Ammon's horn (tissue), 1 donor: ENCODE measurements around the gene BMI1.
"Not testable (repeated sequence)": the region's sequence is repeated elsewhere in the genome, so short reads cannot be mapped to it uniquely, and the experiment has no call there.

ENCODE experiments used
- DNase-seq: peaks from one replicate; pipeline ENCODE4 v3.0.0-alpha.2; 2016; ENCODE audit warnings: low spot score

The BMI1 gene

DNA sequence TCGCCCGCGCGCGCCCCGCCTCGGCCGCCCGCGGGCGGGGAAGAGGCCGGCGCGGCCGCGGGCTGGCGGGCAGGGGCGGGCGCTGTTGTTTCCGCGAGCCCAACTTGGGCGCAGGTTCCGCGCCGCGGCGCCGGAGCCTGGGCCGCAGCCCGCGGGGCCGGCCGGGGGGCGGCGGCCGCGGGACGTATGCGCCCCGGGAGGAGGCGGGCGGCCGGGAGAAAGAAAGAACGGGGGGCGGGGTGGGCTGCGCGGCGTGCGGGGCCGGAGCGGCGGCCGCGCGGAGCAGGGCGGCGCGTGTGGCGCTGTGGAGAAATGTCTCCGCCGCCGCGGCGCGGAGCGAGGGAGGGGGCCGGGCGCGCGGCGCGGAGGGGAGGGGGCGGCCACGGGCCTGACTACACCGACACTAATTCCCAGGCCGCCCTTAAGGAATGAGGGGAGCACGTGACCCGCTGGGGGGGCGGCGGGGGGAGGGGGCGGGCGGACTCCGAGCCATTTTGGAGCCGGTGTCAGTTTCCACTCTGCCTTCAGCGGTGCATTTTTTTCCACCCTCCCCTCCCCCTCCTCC, at the start of gene BMI1:
Gene BMI1 (plus strand): TSS at position 509 of the 565 bp plus-strand sequence. CDS start 5,351 bp downstream, outside the sequence.
- DNase-seq = peak; percentile 85

DNA sequence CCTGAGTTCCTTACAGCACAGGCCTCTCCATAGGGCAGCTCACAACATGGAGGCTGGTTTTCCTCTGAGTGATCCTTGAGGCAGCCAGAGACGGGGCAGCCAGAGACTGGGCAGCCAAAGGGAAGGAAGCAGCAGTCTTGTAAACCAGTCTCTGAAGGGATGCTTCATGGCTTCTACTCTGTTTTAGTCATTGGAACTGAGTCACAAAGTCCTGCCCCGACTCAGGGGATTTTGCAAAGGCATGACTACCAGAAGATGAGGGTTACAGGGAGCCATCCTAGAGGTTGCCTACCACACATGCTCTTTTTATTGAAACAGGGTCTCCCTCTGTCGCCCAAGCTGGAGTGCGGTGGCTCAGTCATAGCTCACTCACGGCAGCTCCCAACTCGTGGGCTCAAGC, 49.1 kb upstream of the BMI1 start:
- DNase-seq = no peak

DNA sequence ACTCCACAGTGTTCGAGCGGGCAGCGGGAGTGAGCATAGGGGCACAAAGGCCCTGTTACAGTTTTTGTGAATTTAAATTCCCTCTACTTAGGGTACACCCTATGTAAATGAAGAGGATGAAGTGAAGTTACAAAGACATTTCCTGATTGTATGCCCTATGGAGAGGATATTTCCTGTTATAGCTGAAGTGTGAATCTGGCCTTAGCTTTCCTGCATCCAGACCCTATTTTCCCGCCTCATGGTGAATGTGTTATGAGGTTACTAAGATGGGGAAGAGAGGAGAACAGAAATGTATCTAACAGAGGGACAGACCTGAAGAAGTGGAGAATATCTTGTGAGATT, 42.5 kb upstream of the BMI1 start:
- DNase-seq = no peak

DNA sequence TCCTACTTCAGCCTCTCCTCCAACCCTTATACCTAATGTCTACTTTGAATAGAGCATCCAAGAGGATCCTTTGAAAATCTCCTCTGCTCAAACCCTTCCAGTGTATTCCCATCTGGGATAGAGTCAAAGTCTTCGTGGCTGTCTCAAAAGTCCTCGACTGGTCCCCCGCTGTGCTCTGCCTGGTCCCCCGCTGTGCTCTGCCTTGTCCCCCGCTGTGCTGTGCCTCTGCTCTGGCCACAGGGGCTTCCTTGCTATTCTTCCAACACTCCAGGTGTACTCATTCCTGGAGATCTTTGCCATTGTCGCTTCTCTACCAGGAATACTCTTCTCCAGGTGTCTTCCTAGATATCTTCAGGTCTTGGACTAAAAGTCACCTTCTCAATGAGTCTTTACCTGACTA, 40.8 kb upstream of the BMI1 start:
- DNase-seq = no peak

DNA sequence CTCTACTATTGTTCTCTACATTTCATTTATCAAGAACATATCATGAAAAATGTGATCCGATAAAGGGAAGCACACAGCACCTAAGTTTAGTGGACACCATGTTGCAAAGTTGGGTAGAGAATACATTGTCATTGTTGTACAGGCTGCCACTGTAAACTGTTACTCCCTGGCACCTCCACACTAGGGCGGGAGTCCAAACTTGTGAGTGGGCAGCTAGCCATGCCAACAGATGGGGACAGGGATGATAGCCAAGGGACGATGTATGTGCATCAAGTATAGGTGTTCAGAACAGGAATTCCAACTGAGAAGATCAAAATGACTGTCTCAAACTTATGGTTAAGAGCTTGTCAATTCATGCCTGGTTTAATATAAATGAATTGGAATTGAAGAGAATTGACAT, 35.8 kb upstream of the BMI1 start:
- DNase-seq = no peak

DNA sequence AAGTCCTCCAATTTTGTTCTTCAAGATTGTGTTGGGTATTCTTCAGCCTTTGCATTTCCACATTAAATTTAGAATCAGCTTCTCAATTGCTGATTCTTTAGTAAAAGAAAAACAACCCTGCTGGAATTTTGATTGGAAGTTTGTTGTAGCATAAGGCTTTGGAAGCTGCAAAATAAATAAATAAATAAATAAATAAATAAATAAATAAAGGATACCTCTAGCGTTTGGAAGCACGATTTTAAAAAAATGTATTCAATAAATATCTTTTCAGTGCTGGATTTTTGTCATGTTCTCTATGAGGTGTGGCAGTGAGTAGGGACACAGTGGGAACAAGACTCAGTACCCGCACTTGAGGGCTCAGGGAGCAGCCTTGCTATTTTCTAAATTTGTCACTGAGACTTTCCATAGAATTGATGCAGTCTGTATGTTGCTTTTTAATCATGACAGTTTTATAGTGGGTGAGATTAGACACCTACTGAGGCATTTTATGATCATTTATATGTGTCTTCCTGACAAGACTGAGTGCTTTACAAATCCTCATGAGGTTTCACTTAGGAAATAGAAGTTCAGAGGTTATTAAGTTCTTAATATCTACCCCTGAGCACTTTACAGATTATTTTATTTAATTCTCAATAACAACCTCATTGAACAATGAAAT, 27.0 kb upstream of the BMI1 start:
- no peak for DNase-seq

DNA sequence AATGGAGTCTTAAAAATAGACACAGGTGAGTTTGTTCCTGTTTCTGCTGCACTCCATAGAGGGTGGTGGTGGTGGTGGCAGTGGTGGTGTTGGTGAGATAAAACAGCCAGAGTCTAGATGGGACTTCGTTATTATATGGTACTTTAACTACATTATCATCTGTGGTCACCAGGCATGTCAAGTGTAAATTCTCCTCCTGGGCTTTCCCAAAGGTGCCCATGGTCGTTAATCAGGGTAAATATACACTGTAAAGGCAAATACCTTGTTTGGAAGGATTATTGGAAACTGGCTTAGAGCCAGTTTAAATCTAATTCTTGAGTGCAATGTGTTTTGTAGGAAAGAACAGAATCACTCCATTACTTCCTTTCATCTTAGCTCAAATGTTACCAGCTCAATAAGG, 26.2 kb upstream of the BMI1 start:
- no peak for DNase-seq

DNA sequence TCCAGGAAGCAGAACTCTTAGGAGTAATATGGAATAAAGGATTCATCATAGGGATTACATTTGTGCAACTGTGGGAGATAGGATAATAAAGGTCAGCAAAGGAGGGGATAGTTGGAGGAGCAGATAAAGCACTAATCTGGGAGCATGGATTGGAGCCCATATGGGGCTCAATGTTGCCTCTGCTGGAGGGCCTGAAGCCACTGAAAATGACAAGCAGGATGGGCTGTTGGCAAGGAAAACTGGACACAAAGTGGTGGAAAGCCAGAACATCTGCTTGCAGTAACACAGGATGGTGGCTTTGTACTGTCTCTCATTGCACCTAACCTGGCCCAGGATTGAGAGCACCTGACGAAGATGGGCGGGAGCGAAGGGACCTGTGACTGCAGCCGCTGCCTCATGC, 19.7 kb upstream of the BMI1 start:
- DNase-seq = no peak

DNA sequence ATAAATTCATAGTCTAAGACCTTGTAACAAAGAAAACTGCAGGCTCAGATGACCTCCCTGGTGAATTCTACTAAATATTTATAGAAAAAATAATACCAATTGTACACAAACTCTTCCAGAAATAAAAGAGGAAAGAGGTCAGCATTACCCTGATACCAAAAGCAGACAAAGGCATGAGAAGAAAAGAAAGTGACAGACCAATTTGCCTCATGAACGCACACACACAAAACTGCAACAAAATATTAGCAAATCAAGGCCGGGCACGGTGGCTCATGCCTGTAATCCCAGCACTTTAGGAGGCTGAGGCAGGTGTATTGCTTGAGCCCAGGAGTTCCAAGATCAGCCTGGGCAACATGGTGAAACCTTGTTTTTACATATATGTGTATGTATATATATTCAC, 17.4 kb upstream of the BMI1 start:
- DNase-seq = no peak

DNA sequence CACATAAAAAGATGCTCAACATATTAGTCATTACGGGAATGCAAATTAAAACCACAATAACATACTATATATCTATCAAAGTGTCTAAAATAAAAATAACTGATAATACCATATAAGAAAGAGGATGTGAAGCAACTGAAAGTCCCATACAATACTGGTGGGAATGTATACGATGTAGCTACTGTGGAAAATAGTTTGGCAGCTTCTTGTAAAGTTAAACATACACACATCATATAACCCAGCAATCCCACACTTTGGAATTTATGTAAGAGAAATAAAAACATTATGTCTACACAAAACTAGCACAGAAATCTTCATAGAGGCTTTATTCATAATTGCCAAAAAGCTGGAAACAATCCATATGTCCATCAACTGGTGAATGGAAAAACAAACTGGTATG, 15.2 kb upstream of the BMI1 start:
- no peak for DNase-seq

DNA sequence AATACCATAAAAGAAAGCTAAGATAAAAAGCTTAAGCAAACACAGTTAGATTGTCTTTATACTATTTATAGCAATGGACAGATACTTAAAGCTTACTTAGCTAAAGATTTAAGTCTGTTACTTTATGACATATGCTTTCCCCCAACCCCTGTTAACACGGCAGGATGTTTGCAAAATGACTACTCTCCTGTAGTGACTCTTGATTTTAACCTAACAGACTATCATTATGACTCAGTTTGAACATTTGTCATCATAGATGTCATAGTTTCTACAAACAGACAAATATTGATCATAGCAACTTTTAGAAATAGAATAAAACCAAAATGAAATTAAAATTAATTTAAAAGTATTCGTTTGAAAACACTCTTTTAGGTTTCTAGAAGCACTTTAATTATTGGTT, 12.5 kb upstream of the BMI1 start:
- DNase-seq = no peak

DNA sequence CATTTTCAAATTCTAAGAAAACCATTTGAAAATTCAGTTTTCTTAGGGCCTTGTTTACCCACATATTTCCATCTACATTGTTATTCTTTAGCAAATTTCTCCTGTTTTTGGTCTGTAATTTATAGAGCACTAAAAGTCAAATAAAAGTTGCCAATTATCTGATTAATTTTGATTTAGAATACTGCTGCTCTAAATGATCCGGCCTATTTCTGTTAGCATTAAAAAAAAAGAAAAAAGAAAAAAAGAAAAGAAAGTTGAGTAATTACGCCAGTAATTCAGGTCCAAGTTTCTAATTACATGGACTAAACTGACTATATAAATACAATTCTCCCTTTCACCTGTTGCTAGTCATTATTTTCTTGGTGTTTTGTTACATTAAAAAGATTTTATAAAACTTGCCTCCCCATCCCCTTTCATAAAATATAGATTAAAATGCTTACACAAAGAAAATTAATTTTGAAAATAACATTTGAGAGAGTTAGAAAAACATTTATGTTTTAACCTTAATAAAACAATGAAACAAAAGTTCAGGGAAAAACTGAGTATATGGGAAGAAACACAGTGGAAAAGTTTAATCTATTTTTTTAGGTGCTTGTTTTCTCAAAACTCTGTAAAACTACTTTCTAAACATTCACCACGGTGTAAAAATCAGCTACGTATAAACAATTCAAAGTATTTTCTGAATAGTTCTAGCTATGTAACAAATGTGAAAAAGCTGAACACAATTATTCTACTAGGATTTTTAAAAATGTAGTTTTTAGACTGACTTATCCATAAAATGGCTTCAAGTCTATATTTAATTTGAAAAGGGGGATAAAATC, 11.5 kb upstream of the BMI1 start:
- no peak for DNase-seq

DNA sequence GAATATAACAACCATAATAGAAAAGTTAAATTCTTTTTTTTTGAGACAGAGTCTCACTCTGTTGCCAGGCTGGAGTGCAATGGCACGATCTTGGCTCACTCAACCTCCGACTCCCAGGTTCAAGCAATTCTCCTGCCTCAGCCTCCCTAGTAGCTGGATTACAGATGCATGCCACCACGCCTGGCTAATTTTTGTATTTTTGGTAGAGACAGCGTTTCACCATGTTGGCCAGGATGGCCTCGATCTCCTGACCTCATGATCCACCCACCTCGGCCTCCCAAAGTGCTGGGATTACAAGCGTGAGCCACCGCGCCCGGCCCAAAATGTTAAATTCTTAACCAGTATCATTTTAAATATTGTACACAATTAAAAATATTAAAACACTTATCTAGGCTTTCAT, 10.9 kb upstream of the BMI1 start:
- not testable (repeated sequence) for DNase-seq

DNA sequence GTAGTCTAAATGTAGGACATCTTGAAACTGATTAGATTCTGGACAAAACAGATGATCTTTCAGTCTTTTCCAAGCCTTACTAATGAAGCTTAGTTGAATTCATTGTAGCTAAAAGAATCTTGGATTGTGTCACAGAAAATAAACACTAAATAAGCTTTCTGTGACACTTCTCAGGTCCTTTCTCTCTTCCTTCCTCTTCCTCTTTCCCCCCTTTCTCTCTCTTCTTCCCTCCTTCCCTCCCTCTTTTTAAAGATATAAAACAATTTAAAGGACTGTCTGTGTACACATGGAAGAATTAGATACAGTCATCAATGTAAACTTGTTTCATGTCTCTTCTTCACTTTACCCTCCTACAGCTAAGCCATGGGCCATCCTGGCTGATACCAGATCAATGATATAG, 10.0 kb upstream of the BMI1 start:
- DNase-seq = no peak

DNA sequence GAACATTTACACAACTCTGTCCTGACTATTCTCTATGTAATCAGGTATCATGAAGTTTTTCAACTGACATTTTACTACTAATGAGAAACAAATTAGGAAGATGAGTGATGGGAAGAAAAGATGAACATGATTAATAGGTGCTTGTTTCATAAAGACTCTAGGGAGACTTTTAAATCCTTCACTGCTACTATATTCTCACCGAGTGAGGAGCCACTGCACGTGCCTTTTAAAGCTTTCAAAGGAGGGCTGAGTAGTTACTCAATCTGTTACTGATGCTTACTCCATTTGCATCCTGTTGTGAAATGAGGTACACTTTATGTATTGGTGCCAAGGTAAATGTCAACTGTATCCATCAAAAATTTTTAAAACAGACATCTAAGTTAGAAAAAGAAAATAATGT, 6.0 kb upstream of the BMI1 start:
- no peak for DNase-seq

DNA sequence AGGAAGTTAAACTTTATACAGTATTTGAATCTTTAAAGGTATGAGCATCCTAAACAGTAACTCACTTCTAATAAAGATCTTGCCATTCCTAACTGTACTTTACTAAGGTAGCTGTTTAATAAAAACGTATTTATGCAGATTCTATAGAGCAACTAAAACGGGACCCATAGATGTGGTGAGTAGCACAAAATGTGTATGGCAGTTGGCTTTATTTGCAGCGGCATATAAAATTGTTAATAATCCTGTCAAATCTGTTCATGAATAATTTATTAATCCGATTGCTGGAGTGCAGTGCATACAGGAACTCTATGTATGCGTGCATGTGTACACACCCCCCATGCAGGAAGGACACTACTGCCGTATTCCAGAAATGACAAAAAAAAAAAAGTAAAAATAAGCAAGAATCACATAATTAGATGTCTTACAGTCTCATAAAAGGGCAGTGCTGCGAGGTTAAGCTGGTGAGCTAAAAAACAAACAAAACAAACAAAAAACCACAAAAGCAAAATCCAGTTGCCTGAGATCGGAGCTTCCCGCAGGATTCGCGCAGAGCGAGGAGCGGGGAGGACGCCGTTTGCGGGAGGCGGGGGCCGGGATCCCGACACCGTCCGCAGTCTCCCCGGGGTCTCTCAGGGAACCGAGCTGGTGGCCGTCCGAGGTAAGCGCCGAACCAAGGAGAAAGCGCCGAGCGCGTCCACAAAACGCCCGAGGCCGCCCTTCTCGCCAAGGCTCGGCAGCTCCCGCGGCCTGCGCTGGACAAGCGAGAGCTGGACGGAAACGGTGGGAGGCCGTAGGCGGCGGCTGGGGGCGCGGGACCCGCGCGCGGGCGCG, 5.2 kb upstream of the BMI1 start:
- no peak for DNase-seq

DNA sequence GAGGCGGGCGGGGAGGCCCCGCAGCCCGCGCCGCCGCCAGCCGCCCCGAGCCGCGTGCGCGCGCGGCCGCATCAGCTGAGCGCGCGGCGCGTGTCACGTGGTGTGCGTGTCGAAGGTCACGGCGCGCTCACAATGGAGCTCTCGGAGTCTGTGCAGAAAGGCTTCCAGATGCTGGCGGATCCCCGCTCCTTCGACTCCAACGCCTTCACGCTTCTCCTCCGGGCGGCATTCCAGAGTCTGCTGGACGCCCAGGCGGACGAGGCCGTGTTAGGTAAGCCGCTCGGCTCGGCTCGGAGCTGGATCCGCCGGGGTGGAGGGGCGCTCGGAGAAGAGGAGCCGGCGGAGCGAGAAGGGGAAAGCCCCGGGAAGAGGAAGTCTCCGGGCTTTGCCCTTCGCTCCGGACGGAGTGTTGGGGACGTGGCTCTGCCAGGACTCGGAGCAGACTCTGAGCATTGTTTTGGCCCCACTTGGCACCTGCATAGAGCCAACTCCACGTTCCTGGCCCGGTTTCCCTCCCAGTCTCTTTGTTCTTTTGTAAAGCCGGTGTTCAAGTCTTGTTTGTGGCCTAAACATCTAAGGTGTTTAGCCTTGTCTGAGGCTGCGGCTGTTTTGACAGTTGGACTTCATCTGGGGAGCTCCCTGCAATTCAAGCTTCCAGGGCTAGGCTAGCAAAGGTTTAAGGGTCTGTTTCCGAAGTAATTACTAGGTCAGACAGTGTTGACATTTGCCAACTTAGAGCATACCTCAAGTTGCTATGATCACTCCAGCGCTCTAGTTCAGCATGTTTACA, 4.4 kb upstream of the BMI1 start, which contains the start of gene COMMD3:
Gene COMMD3 (plus strand): TSS at position 103 of the 790 bp plus-strand sequence. CDS start 30 bp downstream, at position 133.
- peak; percentile 92 for DNase-seq

DNA sequence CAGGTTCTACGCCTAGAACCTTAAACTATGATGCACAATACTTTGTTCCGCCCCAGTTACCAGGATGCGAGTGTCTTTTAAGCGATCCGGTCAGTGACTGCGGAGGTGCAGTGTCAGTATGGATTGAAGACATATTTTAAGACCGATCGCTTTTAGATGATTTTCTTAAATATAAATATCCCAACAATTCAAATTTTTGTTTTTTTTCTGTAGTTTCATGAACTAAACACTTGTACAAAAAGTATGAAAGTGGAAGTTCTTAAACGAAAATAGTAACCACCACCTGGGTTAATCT, 3.9 kb upstream of the BMI1 start:
- DNase-seq = no peak

DNA sequence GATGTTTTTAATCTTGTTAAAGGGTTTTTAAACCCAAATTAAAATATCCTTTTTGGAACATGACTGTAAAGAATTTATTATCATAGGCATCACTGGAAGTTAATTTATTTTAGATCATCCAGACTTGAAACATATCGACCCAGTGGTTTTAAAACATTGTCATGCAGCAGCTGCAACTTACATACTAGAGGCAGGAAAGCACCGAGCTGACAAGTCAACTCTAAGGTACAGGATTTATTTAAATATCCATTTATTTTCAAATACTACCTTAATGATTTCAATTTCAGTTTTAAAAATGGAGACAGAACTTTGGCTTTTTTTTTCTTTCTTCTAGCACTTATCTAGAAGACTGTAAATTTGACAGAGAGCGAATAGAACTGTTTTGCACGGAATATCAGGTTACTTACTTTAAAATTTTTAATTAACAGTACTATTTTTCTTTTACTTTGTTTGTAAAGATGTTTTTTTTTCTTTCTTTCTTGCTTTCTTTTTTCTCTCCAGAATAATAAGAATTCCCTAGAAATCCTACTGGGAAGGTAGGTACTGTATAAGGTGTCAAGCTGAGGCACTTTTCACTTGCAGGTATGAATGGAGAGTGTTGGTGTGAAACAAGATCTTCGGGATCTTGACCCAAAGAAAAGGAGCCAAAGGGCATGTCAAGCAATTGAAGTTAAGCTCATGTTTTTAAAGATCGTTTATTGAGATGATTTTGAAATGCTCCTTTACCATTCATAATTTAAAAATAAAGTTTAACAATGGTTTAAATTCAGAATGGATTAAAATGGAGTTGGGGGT, 2.9 kb upstream of the BMI1 start:
- DNase-seq = no peak

DNA sequence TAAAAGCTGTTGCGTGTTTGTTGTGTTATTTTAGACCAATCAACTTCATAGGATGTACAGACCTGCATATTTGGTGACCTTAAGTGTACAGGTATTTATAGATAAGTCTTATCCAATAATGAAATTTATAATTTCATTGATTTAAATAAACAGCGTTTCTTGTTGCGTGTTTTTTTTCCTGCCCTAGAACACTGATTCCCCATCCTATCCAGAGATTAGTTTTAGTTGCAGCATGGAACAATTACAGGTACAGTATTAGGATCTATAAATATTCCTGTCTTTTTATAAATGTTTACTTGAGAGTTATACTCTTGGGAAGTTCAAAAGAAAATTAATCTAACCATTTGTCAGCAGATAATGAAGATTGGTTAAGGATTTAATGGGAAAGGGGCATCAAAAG, 2.1 kb upstream of the BMI1 start:
- DNase-seq = no peak

DNA sequence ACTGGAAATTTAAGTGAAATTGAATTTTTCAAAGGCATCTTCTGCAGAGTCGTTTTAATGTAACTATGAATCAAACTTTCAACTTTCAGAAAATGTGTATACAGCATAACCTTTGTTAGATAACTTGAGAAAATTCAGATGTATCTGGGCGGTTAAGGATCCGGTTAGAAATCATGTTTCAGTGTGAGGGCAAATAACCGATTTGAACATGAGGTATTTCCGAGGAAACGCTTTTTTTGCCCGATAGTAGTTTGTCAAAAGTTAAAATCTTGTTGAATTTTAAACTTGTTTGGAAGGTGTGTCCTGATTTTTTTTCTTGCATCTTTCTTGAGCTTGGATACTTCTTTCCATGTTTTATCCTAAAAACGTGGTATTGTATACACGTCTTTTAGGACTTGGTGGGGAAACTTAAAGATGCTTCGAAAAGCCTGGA, 1.3 kb upstream of the BMI1 start:
- DNase-seq = no peak
